NOMO-1 treated with DMSO at 0.1 percent for 48 hours (cell line): ENCODE results near the gene C2orf78.
"Not testable (repeated sequence)": the region's sequence is repeated elsewhere in the genome, so short reads cannot be mapped to it uniquely, and the experiment has no call there.

Source experiments
- DNase-seq: peaks from one replicate; lab custom pipeline; 2025; ENCODE audit not compliant: unreplicated experiment; lab: John Stamatoyannopoulos, UW

The C2orf78 gene

GRCh38 chr2:73779467-73780236 is 4.3 kb upstream of the C2orf78 start, which contains the start of gene DUSP11:
Gene DUSP11 (minus strand): TSS chr2:73780103. CDS start chr2:73779974, 129 bp downstream.
- DNase-seq, result peak; percentile 88

GRCh38 chr2:73780237-73780582 is 3.8 kb upstream of the C2orf78 start:
- DNase-seq, result no peak

- DNase-seq, result not testable (repeated sequence)
Measured at GRCh38 chr2:73783402-73783801, 581 bp upstream of the C2orf78 start.

- no peak for DNase-seq
Measured at GRCh38 chr2:73811878-73812277, 27.9 kb downstream of the C2orf78 start.

GRCh38 chr2:73812635-73813034 is 28.7 kb downstream of the C2orf78 start:
- no peak for DNase-seq

GRCh38 chr2:73818296-73818695 is 34.3 kb downstream of the C2orf78 start:
- DNase-seq, result no peak

GRCh38 chr2:73821227-73821626 is 37.2 kb downstream of the C2orf78 start:
- no peak for DNase-seq

GRCh38 chr2:73821669-73822068 is 37.7 kb downstream of the C2orf78 start:
- no peak for DNase-seq

- no peak for DNase-seq
Measured at GRCh38 chr2:73822276-73822675, 38.3 kb downstream of the C2orf78 start.

- DNase-seq, result no peak
Measured at GRCh38 chr2:73822991-73823390, 39.0 kb downstream of the C2orf78 start.

- DNase-seq, result no peak
Measured at GRCh38 chr2:73823416-73823815, 39.4 kb downstream of the C2orf78 start.

- peak; percentile 74 for DNase-seq
Measured at GRCh38 chr2:73823916-73824523, 40.0 kb downstream of the C2orf78 start.

- DNase-seq, result no peak
Measured at GRCh38 chr2:73825408-73825807, 41.4 kb downstream of the C2orf78 start.

GRCh38 chr2:73827018-73827417 is 43.0 kb downstream of the C2orf78 start:
- DNase-seq, result peak; percentile 68

- no peak for DNase-seq
Measured at GRCh38 chr2:73827660-73828388, 43.8 kb downstream of the C2orf78 start.

GRCh38 chr2:73828389-73828817 is 44.4 kb downstream of the C2orf78 start:
- DNase-seq, result no peak

- DNase-seq, result peak; percentile 97
Measured at GRCh38 chr2:73828818-73829570, 45.0 kb downstream of the C2orf78 start, which contains the start of gene STAMBP. Gene STAMBP (plus strand): TSS chr2:73828961. CDS start chr2:73830857, 1,896 bp downstream.

GRCh38 chr2:73830871-73831401 is 47.0 kb downstream of the C2orf78 start:
- DNase-seq, result peak; percentile 32

GRCh38 chr2:73832930-73833329 is 48.9 kb downstream of the C2orf78 start:
- peak; percentile 18 for DNase-seq

GRCh38 chr2:73836141-73836943 is 52.4 kb downstream of the C2orf78 start:
- DNase-seq, result no peak
